ENCODE data around the gene MKI67. TPM values are rescaled to one million over a fixed set of nuclear protein-coding genes. Genes with fewer than 3 reads are reported as not detected.

The MKI67 gene, protein sequence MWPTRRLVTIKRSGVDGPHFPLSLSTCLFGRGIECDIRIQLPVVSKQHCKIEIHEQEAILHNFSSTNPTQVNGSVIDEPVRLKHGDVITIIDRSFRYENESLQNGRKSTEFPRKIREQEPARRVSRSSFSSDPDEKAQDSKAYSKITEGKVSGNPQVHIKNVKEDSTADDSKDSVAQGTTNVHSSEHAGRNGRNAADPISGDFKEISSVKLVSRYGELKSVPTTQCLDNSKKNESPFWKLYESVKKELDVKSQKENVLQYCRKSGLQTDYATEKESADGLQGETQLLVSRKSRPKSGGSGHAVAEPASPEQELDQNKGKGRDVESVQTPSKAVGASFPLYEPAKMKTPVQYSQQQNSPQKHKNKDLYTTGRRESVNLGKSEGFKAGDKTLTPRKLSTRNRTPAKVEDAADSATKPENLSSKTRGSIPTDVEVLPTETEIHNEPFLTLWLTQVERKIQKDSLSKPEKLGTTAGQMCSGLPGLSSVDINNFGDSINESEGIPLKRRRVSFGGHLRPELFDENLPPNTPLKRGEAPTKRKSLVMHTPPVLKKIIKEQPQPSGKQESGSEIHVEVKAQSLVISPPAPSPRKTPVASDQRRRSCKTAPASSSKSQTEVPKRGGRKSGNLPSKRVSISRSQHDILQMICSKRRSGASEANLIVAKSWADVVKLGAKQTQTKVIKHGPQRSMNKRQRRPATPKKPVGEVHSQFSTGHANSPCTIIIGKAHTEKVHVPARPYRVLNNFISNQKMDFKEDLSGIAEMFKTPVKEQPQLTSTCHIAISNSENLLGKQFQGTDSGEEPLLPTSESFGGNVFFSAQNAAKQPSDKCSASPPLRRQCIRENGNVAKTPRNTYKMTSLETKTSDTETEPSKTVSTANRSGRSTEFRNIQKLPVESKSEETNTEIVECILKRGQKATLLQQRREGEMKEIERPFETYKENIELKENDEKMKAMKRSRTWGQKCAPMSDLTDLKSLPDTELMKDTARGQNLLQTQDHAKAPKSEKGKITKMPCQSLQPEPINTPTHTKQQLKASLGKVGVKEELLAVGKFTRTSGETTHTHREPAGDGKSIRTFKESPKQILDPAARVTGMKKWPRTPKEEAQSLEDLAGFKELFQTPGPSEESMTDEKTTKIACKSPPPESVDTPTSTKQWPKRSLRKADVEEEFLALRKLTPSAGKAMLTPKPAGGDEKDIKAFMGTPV (N-terminal part only)
- total RNA-seq: 5.1 and 5.6 TPM in 2 replicates

DNA sequence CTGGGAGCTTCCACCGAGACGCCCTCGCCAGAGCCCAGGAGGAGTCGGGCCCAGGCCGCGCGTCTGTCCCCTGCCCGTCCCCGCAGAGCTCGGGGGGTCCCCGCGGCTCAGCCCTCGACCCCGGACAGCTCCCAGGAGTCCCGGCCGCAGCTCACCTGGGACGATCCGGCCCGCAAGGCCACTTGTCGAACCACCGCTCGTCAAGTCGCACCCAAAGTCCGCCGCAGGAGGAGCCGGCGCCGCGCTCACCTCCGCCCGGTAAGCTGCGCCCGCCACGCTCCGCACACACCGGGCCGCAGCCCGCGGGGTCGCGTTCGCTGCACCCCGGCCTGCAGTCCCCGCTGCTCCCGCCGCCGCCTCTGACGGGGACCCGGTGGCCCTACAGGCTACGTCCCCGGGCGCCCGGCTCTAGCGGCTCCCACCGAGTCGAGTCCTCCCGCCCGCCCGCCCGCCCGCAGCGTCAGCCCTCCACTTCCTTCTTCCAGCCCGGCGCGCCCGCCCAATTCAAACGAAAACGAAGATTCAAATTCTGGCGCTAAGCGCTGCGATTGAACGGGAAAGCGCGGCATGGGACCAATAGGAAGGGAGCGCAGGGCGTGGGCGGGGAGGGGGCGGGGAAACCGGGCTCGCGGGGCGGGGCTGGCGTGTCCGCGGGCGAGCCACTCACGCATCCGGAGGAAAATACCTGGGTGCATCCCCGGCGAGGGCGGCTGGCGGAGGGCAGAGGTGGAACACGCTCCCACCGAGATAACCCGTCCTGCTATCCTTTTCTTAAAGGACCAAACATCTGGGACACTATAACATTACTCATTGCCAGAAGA lies at the start of gene MKI67:
Gene MKI67 (minus strand): TSS at position 480 of the 821 bp plus-strand sequence. CDS start 756 bp downstream, outside the sequence.
- peak within 1 kb of the TSS; percentile 91 for H3K4me3 ChIP-seq (ENCODE audit: low read depth, low read length)
- no peaks in the 10 kb centered on the region for H3K36me3 ChIP-seq (ENCODE audit: control insufficient read depth, insufficient read depth, low read length)
- DNase-seq (ENCODE audit: low read depth): peak; percentile 55
- TF ChIP-seq, protein P1, sequence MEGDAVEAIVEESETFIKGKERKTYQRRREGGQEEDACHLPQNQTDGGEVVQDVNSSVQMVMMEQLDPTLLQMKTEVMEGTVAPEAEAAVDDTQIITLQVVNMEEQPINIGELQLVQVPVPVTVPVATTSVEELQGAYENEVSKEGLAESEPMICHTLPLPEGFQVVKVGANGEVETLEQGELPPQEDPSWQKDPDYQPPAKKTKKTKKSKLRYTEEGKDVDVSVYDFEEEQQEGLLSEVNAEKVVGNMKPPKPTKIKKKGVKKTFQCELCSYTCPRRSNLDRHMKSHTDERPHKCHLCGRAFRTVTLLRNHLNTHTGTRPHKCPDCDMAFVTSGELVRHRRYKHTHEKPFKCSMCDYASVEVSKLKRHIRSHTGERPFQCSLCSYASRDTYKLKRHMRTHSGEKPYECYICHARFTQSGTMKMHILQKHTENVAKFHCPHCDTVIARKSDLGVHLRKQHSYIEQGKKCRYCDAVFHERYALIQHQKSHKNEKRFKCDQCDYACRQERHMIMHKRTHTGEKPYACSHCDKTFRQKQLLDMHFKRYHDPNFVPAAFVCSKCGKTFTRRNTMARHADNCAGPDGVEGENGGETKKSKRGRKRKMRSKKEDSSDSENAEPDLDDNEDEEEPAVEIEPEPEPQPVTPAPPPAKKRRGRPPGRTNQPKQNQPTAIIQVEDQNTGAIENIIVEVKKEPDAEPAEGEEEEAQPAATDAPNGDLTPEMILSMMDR (IDR thresholded peaks at IDR 0.05; ENCODE audit: insufficient read depth, low read length, poor library complexity, severe bottlenecking): no peak
- H3K27me3 ChIP-seq (ENCODE audit: control insufficient read depth, insufficient read depth, low read length): no peaks in the 10 kb centered on the region

DNA sequence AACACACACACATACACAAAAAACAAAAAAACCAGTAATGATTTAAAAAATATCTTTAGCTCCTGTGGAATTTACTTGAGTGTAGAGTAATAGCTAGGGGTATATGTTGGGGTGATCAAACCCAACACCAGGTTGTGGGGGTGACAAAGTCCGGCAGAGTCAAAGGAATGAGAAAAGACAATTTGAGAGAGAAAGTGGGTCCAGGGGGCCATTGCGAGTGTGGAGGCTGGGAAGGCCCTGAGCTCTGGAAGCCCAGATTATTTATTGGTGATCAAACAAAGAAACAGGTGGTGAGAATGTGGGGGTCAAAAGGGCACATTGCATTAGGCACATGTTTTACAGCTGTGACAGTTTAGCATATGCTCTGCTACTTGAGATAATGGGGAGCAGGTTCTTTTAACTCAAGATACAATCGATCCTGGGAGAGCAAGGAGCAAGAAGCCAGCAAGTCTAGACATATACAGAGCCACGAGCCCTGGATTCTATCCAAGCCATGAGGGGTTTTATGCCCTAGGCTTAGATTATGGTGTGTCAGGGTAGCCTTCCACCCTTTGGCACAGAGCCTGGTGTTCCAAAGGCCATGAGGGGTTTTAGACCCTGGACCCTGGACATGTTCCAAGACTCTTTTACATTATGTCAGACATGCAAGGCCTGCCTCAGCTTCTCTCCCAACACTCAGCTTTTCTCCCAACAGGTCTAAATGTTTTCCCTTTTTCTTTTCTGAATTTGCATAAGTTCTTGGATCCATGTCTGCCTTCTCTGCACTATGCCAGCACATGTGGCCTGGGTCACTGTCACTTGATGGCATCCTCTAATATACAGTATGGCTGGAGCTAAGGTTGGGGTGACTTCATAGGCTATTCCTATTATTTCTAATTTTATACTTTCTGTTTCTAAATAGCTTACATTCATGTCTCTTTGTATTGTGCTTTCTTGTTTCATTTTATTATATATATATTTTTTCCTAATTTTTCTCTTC lies 48.6 kb upstream of the MKI67 start:
- no peak overlapping the region for H3K4me3 ChIP-seq (ENCODE audit: low read depth, low read length)
- TF ChIP-seq, protein P1 (IDR thresholded peaks at IDR 0.05; ENCODE audit: insufficient read depth, low read length, poor library complexity, severe bottlenecking): no peak
- H3K36me3 ChIP-seq (ENCODE audit: control insufficient read depth, insufficient read depth, low read length): no peaks in the 10 kb centered on the region
- H3K27me3 ChIP-seq (ENCODE audit: control insufficient read depth, insufficient read depth, low read length): no peaks in the 10 kb centered on the region
- DNase-seq (ENCODE audit: low read depth): no peak

GRCh38 chr10:128173386-128173785 lies 47.2 kb upstream of the MKI67 start:
- no peak overlapping the region for H3K4me3 ChIP-seq (ENCODE audit: low read depth, low read length)
- no peaks in the 10 kb centered on the region for H3K36me3 ChIP-seq (ENCODE audit: control insufficient read depth, insufficient read depth, low read length)
- no peak for DNase-seq (ENCODE audit: low read depth)
- TF ChIP-seq, protein P1 (IDR thresholded peaks at IDR 0.05; ENCODE audit: insufficient read depth, low read length, poor library complexity, severe bottlenecking): no peak
- H3K27me3 ChIP-seq (ENCODE audit: control insufficient read depth, insufficient read depth, low read length): no peaks in the 10 kb centered on the region

DNA sequence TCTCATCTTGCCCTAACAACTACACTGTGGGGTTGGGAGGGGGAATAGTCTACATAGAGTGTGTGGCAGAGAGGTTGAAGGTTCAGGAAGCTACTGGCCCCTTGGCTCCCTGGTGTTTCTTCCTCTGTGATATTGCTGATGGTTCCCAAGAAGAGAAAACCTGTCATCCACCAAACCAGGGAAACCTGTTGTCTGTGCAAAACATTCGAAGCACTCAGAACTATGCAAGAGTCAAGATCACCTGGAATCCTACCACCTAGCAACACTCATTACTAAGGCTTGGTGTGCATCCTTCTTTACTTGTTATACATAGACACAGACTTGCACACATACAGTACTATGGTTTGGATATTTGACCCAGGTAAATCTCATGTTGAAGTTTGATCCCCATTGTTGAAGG lies 46.5 kb upstream of the MKI67 start:
- H3K27me3 ChIP-seq (ENCODE audit: control insufficient read depth, insufficient read depth, low read length): no peaks in the 10 kb centered on the region
- TF ChIP-seq, protein P1 (IDR thresholded peaks at IDR 0.05; ENCODE audit: insufficient read depth, low read length, poor library complexity, severe bottlenecking): no peak
- no peak for DNase-seq (ENCODE audit: low read depth)
- H3K36me3 ChIP-seq (ENCODE audit: control insufficient read depth, insufficient read depth, low read length): no peaks in the 10 kb centered on the region
- H3K4me3 ChIP-seq (ENCODE audit: low read depth, low read length): no peak overlapping the region

Data from kidney epithelial cell (primary cell).